Tibial nerve (tissue), 3 donors: ENCODE data around the gene TMEM269.

Experiments
- CTCF ChIP-seq, 5 experiments: fragments of 200-600 bp in 3 of 5; fragments of 450-650 bp in 2 of 5; sonication (generic) in 3 of 5; IDR thresholded peaks; one replicate each; pipeline ENCODE4 v1.5.1; 2016 to 2019; ENCODE audit warnings: antibody characterized with exemption in 5 of 5, mild to moderate bottlenecking in 3 of 5, moderate library complexity in 2 of 5
- POLR2A ChIP-seq, 2 donors: fragments of 450-650 bp; IDR thresholded peaks; one replicate each; pipeline ENCODE4 v1.6.1; 2017; ENCODE audit warnings: antibody characterized with exemption in 2 of 2, mild to moderate bottlenecking in 2 of 2, moderate library complexity in 2 of 2

DNA sequence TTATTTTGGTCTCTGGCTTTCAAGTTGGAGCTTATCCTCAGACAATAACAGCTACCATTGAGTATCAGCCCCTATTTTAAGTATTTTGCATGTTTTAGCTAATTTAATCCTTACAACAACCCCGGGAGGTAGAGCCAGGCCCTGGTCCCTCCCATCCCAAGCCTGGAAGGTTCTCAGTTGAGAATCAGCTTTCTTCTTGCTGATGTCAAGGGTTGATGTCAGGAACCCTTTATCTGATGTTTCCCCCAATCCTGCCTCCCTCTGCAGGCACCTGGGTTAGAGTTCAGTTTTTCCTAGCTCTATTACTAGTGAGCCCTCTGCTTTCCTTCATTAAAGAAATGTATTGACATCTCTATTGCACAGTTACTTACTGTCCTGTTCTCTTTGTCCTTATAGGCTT, 36.0 kb downstream of the TMEM269 start:
- no peak for TF ChIP-seq CTCF (IDR thresholded peaks at IDR 0.05)
- TF ChIP-seq POLR2A (IDR thresholded peaks at IDR 0.05): no peak
